K562 (cell line): ENCODE data around the gene NR3C2. TPM values are rescaled to one million over a fixed set of nuclear protein-coding genes. Genes with fewer than 3 reads are reported as not detected.

ENCODE experiments used
- ATAC-seq: fragments of 200-7000 bp; cut with Tn5 transposase; 3 replicates; pipeline ENCODE4 v1.9.1; 2020; ENCODE audit warnings: moderate library complexity
- BruUV-seq: library from RNA; stranded (reverse); fragments of 400-500 nt; replicated peaks from 2 replicates; lab custom pipeline; 2021; lab: Mats Ljungman, UMichigan
- CTCF ChIA-PET: fragments of 300-600 bp; formaldehyde crosslinking; extraction: SDS; loops from one replicate; lab custom pipeline; 2021; ENCODE audit warnings: low intra/inter-chr PET ratio; lab: Yijun Ruan, JAX
- POLR2A ChIA-PET: fragments of 300-600, 350-650 bp; sonication (Branson Sonifier 250); formaldehyde crosslinking; extraction: SDS; loops from one replicate; lab custom pipeline; 2021; ENCODE audit warnings: antibody characterized with exemption, inconsistent platforms; lab: Yijun Ruan, JAX
- DNase-seq, 4 experiments: peaks; one replicate each; pipeline versions ENCODE4 v3.0.0 to v3.0.0-alpha.2; 2011 to 2018; ENCODE audit warnings: low spot score in 3 of 4, mixed read lengths in 3 of 4; ENCODE audit errors: extremely low read depth in 1 of 4
- FAIRE-seq: peaks from 2 replicates; lab custom pipeline; 2011; peaks lifted over from hg19 to GRCh38; lab: Jason Lieb, UNC
- H2AFZ ChIP-seq: 2 replicates; pipeline ENCODE4 v1.6.0; 2011; ENCODE audit warnings: low read depth, low read length, control low read depth, inconsistent platforms
- H3K27ac ChIP-seq: fragments of 200-600 bp; 3 replicates; pipeline ENCODE4 v1.8.0; 2011; ENCODE audit warnings: low read depth, mild to moderate bottlenecking, control low read depth, inconsistent platforms, low read length, moderate library complexity, mixed read lengths; ENCODE audit errors: extremely low read depth
- H3K27me3 ChIP-seq, 2 experiments: fragments of 300-600 bp in 1 of 2; 2 replicates in 1 of 2; 3 replicates in 1 of 2; pipeline versions ENCODE4 v1.6.0 to v1.8.0; 2011; ENCODE audit warnings: inconsistent platforms in 2 of 2, low read length in 2 of 2, mild to moderate bottlenecking in 1 of 2, mixed read lengths in 1 of 2, moderate library complexity in 1 of 2; ENCODE audit not compliant: control insufficient read depth in 2 of 2, insufficient read depth in 2 of 2
- H3K36me3 ChIP-seq: fragments of 300-600 bp; 3 replicates; pipeline ENCODE4 v1.8.0; 2011; ENCODE audit warnings: mild to moderate bottlenecking, low read length, inconsistent platforms; ENCODE audit not compliant: control insufficient read depth, insufficient read depth
- H3K4me1 ChIP-seq, 2 experiments: fragments of 200-600 bp in 1 of 2; replicated peaks in 1 of 2; 2 replicates in 1 of 2; 3 replicates in 1 of 2; pipeline versions ENCODE4 v1.5.1 to v1.8.0; 2011; ENCODE audit warnings: inconsistent platforms in 2 of 2, low read length in 2 of 2, mild to moderate bottlenecking in 1 of 2, mixed read lengths in 1 of 2, moderate library complexity in 1 of 2; ENCODE audit not compliant: control insufficient read depth in 2 of 2, insufficient read depth in 2 of 2
- H3K4me2 ChIP-seq: 2 replicates; pipeline ENCODE4 v1.6.1; 2011; ENCODE audit warnings: low read length, control low read depth, inconsistent platforms, mixed read lengths; ENCODE audit not compliant: insufficient read depth
- H3K4me3 ChIP-seq: fragments of 200-600 bp; sonication (generic), shearing (Covaris generic); 2 replicates; pipeline ENCODE4 v1.5.1; 2016; ENCODE audit warnings: control low read depth, inconsistent platforms
- H3K79me2 ChIP-seq: fragments of 200-600 bp; 3 replicates; pipeline ENCODE4 v1.8.0; 2011; ENCODE audit warnings: low read length, inconsistent platforms; ENCODE audit not compliant: control insufficient read depth, insufficient read depth
- H3K9ac ChIP-seq, 2 experiments: 2 replicates each; pipeline versions ENCODE4 v1.6.0 to v1.6.1; 2011; ENCODE audit warnings: low read depth in 2 of 2, low read length in 2 of 2, control low read depth in 1 of 2, inconsistent platforms in 1 of 2, mild to moderate bottlenecking in 1 of 2, mixed read lengths in 1 of 2; ENCODE audit not compliant: insufficient read depth in 1 of 2
- H3K9me1 ChIP-seq: one replicate; pipeline ENCODE4 v1.6.0; 2011; ENCODE audit warnings: inconsistent platforms, mild to moderate bottlenecking, low read length, moderate library complexity; ENCODE audit not compliant: control insufficient read depth, insufficient read depth
- H3K9me3 ChIP-seq: replicated peaks from 2 replicates; pipeline ENCODE4 v1.5.1; 2011; ENCODE audit warnings: low read depth, low read length, inconsistent platforms; ENCODE audit not compliant: control insufficient read depth, insufficient read depth
- H4K20me1 ChIP-seq: replicated peaks from 2 replicates; pipeline ENCODE4 v1.6.1; 2011; ENCODE audit warnings: low read length, inconsistent platforms, mixed read lengths; ENCODE audit not compliant: control insufficient read depth, insufficient read depth
- C11orf30 ChIP-seq: fragments of 450-650 bp; IDR thresholded peaks from 2 replicates; pipeline ENCODE4 v1.6.1; 2016; ENCODE audit warnings: low read depth, mild to moderate bottlenecking
- DDX20 ChIP-seq: fragments of 450-650 bp; IDR thresholded peaks from 2 replicates; pipeline ENCODE4 v1.6.1; 2016; ENCODE audit warnings: missing genetic modification characterization, low read depth, mild to moderate bottlenecking, missing compliant biosample characterization, moderate library complexity
- HDAC1 ChIP-seq, 2 experiments: fragments of 450-650 bp; IDR thresholded peaks; 2 replicates each; pipeline ENCODE4 v1.6.1; 2016 to 2017; ENCODE audit warnings: inconsistent platforms in 1 of 2, mild to moderate bottlenecking in 1 of 2, moderate library complexity in 1 of 2
- KLF1 ChIP-seq: fragments of 450-650 bp; IDR thresholded peaks from 2 replicates; pipeline ENCODE4 v1.6.1; 2016; ENCODE audit warnings: missing genetic modification characterization, missing compliant biosample characterization
- PTRF ChIP-seq: fragments of 450-650 bp; IDR thresholded peaks from 2 replicates; pipeline ENCODE4 v1.6.1; 2016; ENCODE audit warnings: mild to moderate bottlenecking, missing genetic modification characterization, missing compliant biosample characterization
- SRSF7 ChIP-seq: fragments of 200-400 bp; formaldehyde crosslinking; optimal IDR thresholded peaks from 2 replicates; pipeline ENCODE3; 2017; ENCODE audit warnings: mild to moderate bottlenecking, low read depth, low read length
- ZNF146 ChIP-seq: IDR thresholded peaks from one replicate; pipeline ENCODE4 v1.6.1; 2018; ENCODE audit warnings: missing compliant biosample characterization; ENCODE audit not compliant: unreplicated experiment
- WGBS: fragments of 100-300 bp; shearing (Covaris generic); methylation state at CpG from one replicate; pipeline ENCODE4 v1.1.6; 2016; ENCODE audit warnings: low coverage, mixed read lengths; ENCODE audit not compliant: insufficient coverage; ENCODE audit errors: missing lambda C conversion rate; 5-methylcytosine and 5-hydroxymethylcytosine counted together
- in situ Hi-C: fragments of 300-500 bp; cut with MboI; formaldehyde crosslinking; loops from 4 replicates; pipeline ENCODE4 v1.15.0; 2018; ENCODE audit warnings: inconsistent platforms, mixed read lengths
- intact Hi-C: fragments of 100-400 bp; cut with micrococcal nuclease; formaldehyde crosslinking; loops from 2 replicates; pipeline ENCODE4 v1.14.2; 2022
- polyA plus RNA-seq, 8 experiments: library from polyadenylated mRNA; depleted of rRNA in 4 of 8; stranded (reverse) in 5 of 8; unstranded in 3 of 8; fragments of >200 nt; fragmentation: Nextera tagmentation in 2 of 8; fragmentation: Illumina TruSeq in 1 of 8; extraction: Ambion mirVana in 2 of 8; extraction: Trizol in 1 of 8; gene quantifications; 2 replicates each; pipeline versions ENCODE4 v1.2.1 to v1.2.3, GENCODE V29; 2011 to 2014; ENCODE audit warnings: inconsistent platforms in 1 of 8, missing spikeins in 1 of 8
- total RNA-seq, 7 experiments: library from RNA; depleted of rRNA in 6 of 7; stranded (reverse); fragments of >200 nt in 6 of 7; fragmentation: Illumina TruSeq in 2 of 7; extraction: Trizol in 2 of 7; gene quantifications; 2 replicates each; pipeline versions ENCODE4 v1.2.1 to v1.2.3, GENCODE V29; 2011 to 2021; ENCODE audit warnings: low replicate concordance in 1 of 7
- TF ChIP-seq, protein P1 (sequence below), 2 experiments: IDR thresholded peaks in 1 of 2; conservative IDR thresholded peaks in 1 of 2; 2 replicates each; pipeline ENCODE4 v1.6.1; 2016; ENCODE audit warnings: low read depth in 2 of 2, mild to moderate bottlenecking in 1 of 2, missing compliant biosample characterization in 1 of 2, missing genetic modification characterization in 1 of 2, moderate library complexity in 1 of 2
- TF ChIP-seq, protein P2 (sequence below): fragments of 450-650 bp; formaldehyde crosslinking; IDR thresholded peaks from 2 replicates; pipeline ENCODE4 v1.4.0; 2020; ENCODE audit warnings: mild to moderate bottlenecking
- TF ChIP-seq, protein P3 (sequence below): sonication (generic); formaldehyde crosslinking; IDR thresholded peaks from 2 replicates; pipeline ENCODE4 v1.8.0; 2022; ENCODE audit warnings: missing genetic modification reagents, mild to moderate bottlenecking, borderline replicate concordance
- TF ChIP-seq, protein P4 (sequence below): fragments of 250-450 bp; sonication (Bioruptor Pico); IDR thresholded peaks from 2 replicates; pipeline ENCODE4 v1.4.0; 2020; ENCODE audit warnings: mild to moderate bottlenecking
- TF ChIP-seq, protein P5 (sequence below): sonication (generic); formaldehyde crosslinking; IDR thresholded peaks from 2 replicates; pipeline ENCODE4 v1.4.0; 2020; ENCODE audit warnings: mild to moderate bottlenecking, missing genetic modification reagents

NR3C2 gene
- total and polyA plus RNA-seq, 9 of the 15 experiments (the other 6 are each of a cell fraction or from before 2014, with no cell fraction given): 0.01 to 0.28 (median 0.16) TPM; not detected in 2

DNA sequence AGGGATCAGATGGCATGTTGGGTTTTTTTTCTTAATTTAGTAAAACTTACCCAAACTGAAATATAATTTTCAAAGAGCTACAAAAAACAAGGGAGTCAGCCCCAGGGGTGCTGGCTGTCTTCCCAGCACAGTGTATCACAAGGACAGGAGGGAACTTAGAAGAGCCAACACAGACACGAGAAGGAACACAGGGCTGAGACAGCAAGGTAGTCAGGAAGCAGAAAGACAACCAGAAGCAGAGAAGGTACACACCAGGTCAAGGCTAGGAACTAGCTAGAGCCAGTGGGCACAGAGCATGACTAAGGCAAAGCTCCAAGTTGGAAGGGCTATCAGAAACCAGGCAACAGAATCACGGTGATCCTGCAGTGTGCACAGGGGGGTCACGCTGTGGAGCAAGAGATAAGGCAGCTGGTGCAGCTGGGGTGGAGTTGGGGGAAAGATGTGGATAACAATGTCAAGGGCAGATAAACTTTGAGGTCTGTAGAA is 168.7 kb downstream of the NR3C2 start (continued):
- TF ChIP-seq, protein P1, sequence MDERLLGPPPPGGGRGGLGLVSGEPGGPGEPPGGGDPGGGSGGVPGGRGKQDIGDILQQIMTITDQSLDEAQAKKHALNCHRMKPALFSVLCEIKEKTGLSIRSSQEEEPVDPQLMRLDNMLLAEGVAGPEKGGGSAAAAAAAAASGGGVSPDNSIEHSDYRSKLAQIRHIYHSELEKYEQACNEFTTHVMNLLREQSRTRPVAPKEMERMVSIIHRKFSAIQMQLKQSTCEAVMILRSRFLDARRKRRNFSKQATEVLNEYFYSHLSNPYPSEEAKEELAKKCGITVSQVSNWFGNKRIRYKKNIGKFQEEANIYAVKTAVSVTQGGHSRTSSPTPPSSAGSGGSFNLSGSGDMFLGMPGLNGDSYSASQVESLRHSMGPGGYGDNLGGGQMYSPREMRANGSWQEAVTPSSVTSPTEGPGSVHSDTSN (CRISPR knock-in tag; IDR thresholded peaks at IDR 0.05; ENCODE audit: low read depth): no peak
- TF ChIP-seq, protein P1 (tag; conservative IDR thresholded peaks at IDR 0.05; ENCODE audit: low read depth): no peak
- TF ChIP-seq C11orf30 (no peak), KLF1 (no peak), SRSF7 (no peak), PTRF (tag) (no peak)
- TF ChIP-seq, all 486 proteins: peak for 0

DNA sequence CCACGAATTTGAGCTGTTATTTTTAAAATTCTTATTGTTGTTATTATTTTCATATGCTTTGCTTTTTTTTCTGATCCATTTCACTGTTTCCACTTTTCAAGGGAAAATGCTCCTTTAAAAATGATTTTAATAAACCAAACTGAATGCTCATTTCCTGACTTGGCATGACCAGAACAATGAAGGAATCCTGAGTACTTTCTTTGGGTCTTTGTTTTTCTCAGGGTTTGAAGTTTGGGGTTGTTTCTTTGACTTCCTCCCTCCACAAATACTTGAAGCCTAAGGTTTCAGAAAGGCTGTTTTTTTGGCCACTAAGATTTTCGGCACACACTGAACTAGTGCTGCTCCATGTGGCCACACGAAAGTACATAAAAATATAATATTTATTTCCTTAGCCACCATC is 171.0 kb downstream of the NR3C2 start:
- WGBS: 2% methylated on average over 3 of the region's 3 CpGs
- H3K9ac ChIP-seq: no peak overlapping the region
- TF ChIP-seq HDAC1 (IDR thresholded peaks at IDR 0.05): no peak
- TF ChIP-seq, protein P2, sequence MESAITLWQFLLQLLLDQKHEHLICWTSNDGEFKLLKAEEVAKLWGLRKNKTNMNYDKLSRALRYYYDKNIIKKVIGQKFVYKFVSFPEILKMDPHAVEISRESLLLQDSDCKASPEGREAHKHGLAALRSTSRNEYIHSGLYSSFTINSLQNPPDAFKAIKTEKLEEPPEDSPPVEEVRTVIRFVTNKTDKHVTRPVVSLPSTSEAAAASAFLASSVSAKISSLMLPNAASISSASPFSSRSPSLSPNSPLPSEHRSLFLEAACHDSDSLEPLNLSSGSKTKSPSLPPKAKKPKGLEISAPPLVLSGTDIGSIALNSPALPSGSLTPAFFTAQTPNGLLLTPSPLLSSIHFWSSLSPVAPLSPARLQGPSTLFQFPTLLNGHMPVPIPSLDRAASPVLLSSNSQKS (CRISPR knock-in tag): no peak
- TF ChIP-seq DDX20 (tag): no peak
- TF ChIP-seq, protein P3, sequence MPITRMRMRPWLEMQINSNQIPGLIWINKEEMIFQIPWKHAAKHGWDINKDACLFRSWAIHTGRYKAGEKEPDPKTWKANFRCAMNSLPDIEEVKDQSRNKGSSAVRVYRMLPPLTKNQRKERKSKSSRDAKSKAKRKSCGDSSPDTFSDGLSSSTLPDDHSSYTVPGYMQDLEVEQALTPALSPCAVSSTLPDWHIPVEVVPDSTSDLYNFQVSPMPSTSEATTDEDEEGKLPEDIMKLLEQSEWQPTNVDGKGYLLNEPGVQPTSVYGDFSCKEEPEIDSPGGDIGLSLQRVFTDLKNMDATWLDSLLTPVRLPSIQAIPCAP (CRISPR knock-in tag): no peak
- TF ChIP-seq, protein P4, sequence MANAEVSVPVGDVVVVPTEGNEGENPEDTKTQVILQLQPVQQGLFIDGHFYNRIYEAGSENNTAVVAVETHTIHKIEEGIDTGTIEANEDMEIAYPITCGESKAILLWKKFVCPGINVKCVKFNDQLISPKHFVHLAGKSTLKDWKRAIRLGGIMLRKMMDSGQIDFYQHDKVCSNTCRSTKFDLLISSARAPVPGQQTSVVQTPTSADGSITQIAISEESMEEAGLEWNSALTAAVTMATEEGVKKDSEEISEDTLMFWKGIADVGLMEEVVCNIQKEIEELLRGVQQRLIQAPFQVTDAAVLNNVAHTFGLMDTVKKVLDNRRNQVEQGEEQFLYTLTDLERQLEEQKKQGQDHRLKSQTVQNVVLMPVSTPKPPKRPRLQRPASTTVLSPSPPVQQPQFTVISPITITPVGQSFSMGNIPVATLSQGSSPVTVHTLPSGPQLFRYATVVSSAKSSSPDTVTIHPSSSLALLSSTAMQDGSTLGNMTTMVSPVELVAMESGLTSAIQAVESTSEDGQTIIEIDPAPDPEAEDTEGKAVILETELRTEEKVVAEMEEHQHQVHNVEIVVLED (CRISPR knock-in tag): no peak
- TF ChIP-seq, protein P5, sequence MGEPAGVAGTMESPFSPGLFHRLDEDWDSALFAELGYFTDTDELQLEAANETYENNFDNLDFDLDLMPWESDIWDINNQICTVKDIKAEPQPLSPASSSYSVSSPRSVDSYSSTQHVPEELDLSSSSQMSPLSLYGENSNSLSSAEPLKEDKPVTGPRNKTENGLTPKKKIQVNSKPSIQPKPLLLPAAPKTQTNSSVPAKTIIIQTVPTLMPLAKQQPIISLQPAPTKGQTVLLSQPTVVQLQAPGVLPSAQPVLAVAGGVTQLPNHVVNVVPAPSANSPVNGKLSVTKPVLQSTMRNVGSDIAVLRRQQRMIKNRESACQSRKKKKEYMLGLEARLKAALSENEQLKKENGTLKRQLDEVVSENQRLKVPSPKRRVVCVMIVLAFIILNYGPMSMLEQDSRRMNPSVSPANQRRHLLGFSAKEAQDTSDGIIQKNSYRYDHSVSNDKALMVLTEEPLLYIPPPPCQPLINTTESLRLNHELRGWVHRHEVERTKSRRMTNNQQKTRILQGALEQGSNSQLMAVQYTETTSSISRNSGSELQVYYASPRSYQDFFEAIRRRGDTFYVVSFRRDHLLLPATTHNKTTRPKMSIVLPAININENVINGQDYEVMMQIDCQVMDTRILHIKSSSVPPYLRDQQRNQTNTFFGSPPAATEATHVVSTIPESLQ (CRISPR knock-in tag): no peak
- TF ChIP-seq ZNF146 (CRISPR knock-in tag): no peak
- TF ChIP-seq, all 486 proteins: peak for 0
- in situ Hi-C loops (no loop called here), intact Hi-C loops (no loop called here)
- H3K27me3 ChIP-seq: no peaks in the 10 kb centered on the region
- no peak for FAIRE-seq
- ChIA-PET POLR2A (no interaction called here), CTCF (no interaction called here)
- no peaks in the 10 kb centered on the region for H3K4me1 ChIP-seq
- H4K20me1 ChIP-seq: no peaks in the 10 kb centered on the region
- no TSS peak for BruUV-seq
- no peaks in the 10 kb centered on the region for H3K36me3 ChIP-seq
- no peaks in the 10 kb centered on the region for H3K9me1 ChIP-seq
- H3K79me2 ChIP-seq: no peaks in the 10 kb centered on the region
- no peak for ATAC-seq
- H3K4me3 ChIP-seq: no peak overlapping the region
- H3K4me2 ChIP-seq: no peak overlapping the region
- H2AFZ ChIP-seq: no peak overlapping the region
- no peak overlapping the region for H3K27ac ChIP-seq
- no peak for DNase-seq
- no peaks in the 10 kb centered on the region for H3K9me3 ChIP-seq
